H1 (cell line): Measurements from ENCODE around the gene TOMM40L. TPM values are rescaled to one million over a fixed set of nuclear protein-coding genes. Genes with fewer than 3 reads are reported as not detected.

Experiments used
- CEBPB ChIP-seq: IDR thresholded peaks from 2 replicates; pipeline ENCODE4 v1.6.1; 2012; ENCODE audit warnings: low read depth, low read length
- polyA plus RNA-seq, 7 experiments: library from polyadenylated mRNA; depleted of rRNA in 3 of 7; stranded (reverse) in 5 of 7; unstranded in 2 of 7; fragments of >200 nt in 5 of 7; fragments of 200-250 nt in 2 of 7; gene quantifications; 1 replicate in 5 of 7; 2 replicates in 1 of 7; 4 replicates in 1 of 7; pipeline versions ENCODE4 v1.2.1 to v1.2.3, GENCODE V29; 2011 to 2013; ENCODE audit warnings: missing spikeins in 2 of 7, mixed read lengths in 2 of 7
- total RNA-seq: library from RNA; stranded (reverse); fragmentation: NEBNext Ultra II Directional; extraction: Animal tissue kit (Norgen Biotek cat#: 25700); gene quantifications from 2 replicates; pipeline ENCODE4 v1.2.1, GENCODE V29; 2021
- TF ChIP-seq, protein P1 (sequence below): fragments of 300-600 bp; sonication (generic); IDR thresholded peaks from 2 replicates; pipeline ENCODE4 v1.7.1; 2012; ENCODE audit warnings: low read length, moderate library complexity, mild to moderate bottlenecking, inconsistent platforms; ENCODE audit not compliant: insufficient replicate concordance
- TF ChIP-seq, protein P2 (sequence below), 3 experiments: IDR thresholded peaks; 1 replicate in 2 of 3; 2 replicates in 1 of 3; pipeline versions ENCODE4 v1.5.1 to v1.6.1; 2011; ENCODE audit warnings: low read length in 3 of 3, mild to moderate bottlenecking in 3 of 3, inconsistent platforms in 2 of 3, low read depth in 1 of 3, moderate library complexity in 1 of 3; ENCODE audit not compliant: insufficient read depth in 1 of 3; ENCODE audit errors: control extremely low read depth in 1 of 3

The TOMM40L gene
- total and polyA plus RNA-seq, 2 of the 8 experiments (the other 6 are each of a cell fraction or from before 2014, with no cell fraction given) = 11.4 to 15.0 TPM

DNA sequence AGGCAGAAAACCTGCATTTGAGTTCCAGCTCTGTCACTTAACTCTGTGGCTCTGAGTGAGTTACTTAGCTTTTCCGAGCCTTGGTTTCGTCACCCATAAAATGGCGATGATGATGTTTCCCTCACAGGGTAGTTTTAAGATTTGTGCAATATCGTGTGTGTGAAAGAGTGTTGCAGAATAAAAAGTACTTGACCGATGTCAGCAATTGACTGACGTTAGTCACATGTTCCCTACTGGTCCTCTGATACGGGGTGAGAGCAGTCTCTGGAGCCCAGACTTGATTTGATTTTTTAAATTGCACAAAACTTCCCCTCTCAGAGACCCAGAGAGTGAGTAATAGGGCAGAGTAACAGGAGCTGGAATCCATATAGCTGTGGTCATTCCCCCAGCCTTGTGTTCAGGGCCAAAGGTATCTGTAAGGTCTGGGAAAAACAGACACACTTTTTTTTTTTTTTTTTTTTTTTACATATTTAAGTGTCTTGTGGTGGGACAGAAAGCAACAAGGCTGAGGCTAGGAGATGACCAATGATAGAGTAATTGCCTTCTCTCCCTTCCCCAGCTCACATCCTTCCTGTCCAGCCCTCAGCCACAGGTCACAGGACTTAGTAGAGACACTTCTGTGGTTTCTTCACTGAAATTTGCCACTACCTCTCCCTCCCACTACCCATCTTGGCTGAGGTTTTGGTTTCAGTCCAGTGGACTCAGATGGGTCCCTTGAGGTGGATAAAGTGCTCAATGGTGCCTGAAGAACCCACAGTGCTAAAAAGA is 8.7 kb upstream of the TOMM40L start (continued):
- TF ChIP-seq, protein P1, sequence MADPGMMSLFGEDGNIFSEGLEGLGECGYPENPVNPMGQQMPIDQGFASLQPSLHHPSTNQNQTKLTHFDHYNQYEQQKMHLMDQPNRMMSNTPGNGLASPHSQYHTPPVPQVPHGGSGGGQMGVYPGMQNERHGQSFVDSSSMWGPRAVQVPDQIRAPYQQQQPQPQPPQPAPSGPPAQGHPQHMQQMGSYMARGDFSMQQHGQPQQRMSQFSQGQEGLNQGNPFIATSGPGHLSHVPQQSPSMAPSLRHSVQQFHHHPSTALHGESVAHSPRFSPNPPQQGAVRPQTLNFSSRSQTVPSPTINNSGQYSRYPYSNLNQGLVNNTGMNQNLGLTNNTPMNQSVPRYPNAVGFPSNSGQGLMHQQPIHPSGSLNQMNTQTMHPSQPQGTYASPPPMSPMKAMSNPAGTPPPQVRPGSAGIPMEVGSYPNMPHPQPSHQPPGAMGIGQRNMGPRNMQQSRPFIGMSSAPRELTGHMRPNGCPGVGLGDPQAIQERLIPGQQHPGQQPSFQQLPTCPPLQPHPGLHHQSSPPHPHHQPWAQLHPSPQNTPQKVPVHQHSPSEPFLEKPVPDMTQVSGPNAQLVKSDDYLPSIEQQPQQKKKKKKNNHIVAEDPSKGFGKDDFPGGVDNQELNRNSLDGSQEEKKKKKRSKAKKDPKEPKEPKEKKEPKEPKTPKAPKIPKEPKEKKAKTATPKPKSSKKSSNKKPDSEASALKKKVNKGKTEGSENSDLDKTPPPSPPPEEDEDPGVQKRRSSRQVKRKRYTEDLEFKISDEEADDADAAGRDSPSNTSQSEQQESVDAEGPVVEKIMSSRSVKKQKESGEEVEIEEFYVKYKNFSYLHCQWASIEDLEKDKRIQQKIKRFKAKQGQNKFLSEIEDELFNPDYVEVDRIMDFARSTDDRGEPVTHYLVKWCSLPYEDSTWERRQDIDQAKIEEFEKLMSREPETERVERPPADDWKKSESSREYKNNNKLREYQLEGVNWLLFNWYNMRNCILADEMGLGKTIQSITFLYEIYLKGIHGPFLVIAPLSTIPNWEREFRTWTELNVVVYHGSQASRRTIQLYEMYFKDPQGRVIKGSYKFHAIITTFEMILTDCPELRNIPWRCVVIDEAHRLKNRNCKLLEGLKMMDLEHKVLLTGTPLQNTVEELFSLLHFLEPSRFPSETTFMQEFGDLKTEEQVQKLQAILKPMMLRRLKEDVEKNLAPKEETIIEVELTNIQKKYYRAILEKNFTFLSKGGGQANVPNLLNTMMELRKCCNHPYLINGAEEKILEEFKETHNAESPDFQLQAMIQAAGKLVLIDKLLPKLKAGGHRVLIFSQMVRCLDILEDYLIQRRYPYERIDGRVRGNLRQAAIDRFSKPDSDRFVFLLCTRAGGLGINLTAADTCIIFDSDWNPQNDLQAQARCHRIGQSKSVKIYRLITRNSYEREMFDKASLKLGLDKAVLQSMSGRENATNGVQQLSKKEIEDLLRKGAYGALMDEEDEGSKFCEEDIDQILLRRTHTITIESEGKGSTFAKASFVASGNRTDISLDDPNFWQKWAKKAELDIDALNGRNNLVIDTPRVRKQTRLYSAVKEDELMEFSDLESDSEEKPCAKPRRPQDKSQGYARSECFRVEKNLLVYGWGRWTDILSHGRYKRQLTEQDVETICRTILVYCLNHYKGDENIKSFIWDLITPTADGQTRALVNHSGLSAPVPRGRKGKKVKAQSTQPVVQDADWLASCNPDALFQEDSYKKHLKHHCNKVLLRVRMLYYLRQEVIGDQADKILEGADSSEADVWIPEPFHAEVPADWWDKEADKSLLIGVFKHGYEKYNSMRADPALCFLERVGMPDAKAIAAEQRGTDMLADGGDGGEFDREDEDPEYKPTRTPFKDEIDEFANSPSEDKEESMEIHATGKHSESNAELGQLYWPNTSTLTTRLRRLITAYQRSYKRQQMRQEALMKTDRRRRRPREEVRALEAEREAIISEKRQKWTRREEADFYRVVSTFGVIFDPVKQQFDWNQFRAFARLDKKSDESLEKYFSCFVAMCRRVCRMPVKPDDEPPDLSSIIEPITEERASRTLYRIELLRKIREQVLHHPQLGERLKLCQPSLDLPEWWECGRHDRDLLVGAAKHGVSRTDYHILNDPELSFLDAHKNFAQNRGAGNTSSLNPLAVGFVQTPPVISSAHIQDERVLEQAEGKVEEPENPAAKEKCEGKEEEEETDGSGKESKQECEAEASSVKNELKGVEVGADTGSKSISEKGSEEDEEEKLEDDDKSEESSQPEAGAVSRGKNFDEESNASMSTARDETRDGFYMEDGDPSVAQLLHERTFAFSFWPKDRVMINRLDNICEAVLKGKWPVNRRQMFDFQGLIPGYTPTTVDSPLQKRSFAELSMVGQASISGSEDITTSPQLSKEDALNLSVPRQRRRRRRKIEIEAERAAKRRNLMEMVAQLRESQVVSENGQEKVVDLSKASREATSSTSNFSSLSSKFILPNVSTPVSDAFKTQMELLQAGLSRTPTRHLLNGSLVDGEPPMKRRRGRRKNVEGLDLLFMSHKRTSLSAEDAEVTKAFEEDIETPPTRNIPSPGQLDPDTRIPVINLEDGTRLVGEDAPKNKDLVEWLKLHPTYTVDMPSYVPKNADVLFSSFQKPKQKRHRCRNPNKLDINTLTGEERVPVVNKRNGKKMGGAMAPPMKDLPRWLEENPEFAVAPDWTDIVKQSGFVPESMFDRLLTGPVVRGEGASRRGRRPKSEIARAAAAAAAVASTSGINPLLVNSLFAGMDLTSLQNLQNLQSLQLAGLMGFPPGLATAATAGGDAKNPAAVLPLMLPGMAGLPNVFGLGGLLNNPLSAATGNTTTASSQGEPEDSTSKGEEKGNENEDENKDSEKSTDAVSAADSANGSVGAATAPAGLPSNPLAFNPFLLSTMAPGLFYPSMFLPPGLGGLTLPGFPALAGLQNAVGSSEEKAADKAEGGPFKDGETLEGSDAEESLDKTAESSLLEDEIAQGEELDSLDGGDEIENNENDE = no peak
- TF ChIP-seq, protein P2, sequence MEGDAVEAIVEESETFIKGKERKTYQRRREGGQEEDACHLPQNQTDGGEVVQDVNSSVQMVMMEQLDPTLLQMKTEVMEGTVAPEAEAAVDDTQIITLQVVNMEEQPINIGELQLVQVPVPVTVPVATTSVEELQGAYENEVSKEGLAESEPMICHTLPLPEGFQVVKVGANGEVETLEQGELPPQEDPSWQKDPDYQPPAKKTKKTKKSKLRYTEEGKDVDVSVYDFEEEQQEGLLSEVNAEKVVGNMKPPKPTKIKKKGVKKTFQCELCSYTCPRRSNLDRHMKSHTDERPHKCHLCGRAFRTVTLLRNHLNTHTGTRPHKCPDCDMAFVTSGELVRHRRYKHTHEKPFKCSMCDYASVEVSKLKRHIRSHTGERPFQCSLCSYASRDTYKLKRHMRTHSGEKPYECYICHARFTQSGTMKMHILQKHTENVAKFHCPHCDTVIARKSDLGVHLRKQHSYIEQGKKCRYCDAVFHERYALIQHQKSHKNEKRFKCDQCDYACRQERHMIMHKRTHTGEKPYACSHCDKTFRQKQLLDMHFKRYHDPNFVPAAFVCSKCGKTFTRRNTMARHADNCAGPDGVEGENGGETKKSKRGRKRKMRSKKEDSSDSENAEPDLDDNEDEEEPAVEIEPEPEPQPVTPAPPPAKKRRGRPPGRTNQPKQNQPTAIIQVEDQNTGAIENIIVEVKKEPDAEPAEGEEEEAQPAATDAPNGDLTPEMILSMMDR (IDR thresholded peaks at IDR 0.05; ENCODE audit: control extremely low read depth in 1 of 3, insufficient read depth in 1 of 3, low read depth in 1 of 3, low read length in 3 of 3) = no peak
- no peak for TF ChIP-seq CEBPB
